UCSD-AML1 (cell line): ENCODE data around the gene NRXN2.

ENCODE experiments used
- DNase-seq: peaks from one replicate; lab custom pipeline; 2025; ENCODE audit not compliant: unreplicated experiment; lab: John Stamatoyannopoulos, UW

Gene NRXN2

DNA sequence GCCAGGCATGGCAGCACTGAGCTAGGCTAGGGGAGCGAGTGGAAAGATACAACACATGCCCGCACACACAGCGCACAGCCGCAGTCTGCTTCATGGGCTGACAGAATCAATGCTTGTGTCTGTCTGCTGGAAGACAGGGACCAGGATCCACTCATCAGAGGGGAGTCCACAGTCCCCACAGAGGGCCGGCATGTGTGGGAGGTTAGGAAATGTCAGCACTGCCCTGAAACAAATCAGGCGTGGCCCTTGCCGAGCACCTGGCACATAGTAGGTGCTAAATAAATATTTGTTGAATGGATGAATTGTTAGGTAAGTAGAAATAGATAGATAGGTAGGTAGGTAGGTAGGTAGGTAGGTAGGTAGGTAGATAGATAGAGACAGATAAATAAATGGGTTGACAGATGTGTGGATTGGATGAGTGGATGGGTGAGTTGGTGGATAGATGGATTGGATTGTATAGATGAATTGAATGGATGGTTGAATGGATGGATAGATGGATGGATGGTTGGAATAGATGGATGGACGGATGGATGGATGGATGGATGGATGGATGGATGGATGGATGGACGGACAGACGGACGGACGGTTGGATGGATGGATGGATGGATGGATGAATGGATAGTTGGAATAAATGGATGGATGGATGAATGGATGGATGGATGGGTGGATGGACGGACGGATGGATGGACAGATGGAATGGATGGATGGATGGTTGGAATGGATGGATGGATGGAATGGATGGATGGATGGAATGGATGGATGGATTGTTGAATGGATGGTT lies 128.6 kb downstream of the NRXN2 start:
- no peak for DNase-seq

DNA sequence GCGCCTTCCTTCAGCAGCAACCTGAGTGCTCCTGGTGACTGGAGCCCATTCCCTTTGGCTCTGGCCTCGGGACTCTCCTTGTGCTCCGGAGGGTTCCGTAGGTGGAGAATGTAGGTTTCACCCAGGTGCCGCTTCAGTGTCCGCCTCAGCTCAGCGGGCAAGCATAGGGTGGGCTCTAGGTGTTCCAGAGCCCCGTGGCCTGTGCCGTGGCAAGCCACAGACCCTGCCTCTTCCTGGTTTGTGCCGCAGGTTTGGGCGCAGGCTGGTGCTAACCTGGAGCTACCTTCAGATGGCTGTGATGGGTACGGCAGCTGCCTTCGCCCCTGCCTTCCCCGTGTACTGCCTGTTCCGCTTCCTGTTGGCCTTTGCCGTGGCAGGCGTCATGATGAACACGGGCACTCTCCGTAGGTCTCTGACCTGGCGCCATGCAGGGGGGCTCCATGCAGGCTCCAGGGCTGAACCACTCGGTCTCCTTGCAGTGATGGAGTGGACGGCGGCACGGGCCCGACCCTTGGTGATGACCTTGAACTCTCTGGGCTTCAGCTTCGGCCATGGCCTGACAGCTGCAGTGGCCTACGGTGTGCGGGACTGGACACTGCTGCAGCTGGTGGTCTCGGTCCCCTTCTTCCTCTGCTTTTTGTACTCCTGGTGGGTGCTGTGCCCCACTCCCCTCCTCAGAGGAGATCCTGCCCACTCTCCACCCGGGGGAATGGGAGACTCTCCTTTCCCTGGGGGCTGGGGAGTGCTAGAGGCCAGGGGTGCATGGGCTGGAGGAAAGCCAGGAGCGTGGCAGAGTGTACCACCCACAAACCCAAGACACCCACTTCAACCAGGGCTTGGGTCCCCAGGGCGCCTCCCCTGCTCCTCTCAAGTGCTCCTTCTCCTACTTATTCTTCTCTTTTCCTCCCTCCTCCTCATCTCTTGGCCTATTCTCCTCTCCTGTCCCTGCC lies 129.6 kb downstream of the NRXN2 start:
- no peak for DNase-seq

DNA sequence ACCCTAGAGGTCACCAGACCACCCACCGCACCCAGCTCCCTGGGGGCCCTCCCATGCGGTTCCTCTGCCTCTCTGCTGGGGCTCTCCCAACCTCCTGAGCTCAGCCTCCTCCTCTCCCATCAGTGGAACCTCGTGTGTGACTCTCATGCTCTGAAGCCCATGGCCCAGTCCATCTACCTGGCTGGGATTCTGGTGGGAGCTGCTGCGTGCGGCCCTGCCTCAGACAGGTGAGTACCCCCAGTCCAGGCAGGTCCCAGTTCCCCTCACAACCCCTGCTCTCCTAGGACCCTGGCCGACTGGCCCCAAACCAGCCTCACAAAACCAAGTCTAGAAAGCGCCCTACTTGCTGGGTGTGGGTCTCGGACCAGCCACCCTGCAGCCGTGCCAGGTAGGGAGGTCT lies 130.3 kb downstream of the NRXN2 start:
- DNase-seq = no peak

DNA sequence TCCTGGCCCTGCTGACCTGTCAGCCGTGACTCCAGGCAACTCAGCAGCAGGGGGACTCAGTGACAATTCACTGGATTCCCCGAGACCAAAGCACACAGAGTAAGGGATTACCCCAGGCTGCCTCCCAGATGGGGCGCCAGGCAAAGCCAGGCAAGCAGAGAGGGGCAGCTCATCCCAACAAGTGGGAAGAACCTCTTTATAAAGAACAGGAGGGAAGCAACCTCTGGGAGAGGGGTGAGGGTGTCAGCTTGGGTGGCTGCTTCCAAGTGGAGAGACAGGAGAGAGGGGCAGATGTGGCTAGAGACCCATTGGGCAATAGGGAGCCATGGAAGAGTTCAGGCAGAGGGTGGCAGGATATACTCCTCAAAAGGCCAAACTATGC lies 130.8 kb downstream of the NRXN2 start:
- DNase-seq = no peak

DNA sequence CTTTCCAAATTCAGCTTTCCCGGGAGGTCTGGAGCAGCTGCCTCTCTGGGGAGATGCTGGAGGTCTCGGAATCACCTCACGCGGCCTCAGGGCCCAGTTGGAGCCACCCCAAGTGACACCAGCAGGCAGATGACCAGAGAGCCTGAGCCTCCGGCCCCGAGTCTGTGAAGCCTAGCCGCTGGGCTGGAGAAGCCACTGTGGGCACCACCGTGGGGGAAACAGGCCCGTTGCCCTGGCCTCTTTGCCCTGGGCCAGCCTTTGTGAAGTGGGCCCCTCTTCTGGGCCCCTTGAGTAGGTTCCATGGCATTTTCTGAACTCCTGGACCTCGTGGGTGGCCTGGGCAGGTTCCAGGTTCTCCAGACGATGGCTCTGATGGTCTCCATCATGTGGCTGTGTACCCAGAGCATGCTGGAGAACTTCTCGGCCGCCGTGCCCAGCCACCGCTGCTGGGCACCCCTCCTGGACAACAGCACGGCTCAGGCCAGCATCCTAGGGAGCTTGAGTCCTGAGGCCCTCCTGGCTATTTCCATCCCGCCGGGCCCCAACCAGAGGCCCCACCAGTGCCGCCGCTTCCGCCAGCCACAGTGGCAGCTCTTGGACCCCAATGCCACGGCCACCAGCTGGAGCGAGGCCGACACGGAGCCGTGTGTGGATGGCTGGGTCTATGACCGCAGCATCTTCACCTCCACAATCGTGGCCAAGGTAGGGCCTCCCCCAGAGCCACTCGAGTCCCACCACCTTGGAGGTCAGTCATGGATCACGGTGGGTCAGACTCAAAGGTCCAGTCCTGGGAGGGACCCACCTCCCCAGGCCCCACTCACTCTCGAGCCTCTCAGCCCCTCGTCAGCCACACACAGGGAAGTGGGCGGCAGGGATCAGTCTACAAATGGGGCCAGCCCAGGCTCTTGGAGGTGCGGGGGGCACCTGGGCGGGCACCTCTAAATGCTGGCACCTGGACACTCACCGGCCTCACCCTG lies 131.5 kb downstream of the NRXN2 start:
- DNase-seq = no peak

DNA sequence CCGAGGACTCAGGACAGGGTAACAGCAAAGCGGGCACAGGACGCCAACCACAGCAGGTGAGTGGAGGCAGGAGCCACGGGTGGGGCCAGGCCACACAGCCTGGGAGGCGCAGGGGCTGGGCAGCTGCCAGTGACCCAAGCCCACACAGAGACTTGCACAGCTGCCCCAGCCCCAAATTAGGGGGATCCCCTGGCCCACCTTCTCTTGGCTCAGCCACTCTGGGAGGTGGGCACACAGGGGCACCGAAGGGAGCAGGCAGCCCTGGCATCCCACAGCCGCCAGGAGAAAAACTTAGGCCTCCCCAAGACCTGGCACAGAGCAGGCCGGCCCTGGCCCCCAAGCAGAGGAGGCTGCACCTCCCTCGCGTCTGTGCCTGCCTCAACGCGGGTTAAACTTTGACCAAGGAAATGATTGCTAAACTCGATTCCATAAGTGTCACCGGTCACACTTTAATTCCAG lies 132.2 kb downstream of the NRXN2 start, which contains the start of gene SLC22A12:
SLC22A12 (plus strand) TSS at position 458 of the 459 bp plus-strand sequence. CDS start 337 bp downstream, outside the sequence.
- no peak for DNase-seq

DNA sequence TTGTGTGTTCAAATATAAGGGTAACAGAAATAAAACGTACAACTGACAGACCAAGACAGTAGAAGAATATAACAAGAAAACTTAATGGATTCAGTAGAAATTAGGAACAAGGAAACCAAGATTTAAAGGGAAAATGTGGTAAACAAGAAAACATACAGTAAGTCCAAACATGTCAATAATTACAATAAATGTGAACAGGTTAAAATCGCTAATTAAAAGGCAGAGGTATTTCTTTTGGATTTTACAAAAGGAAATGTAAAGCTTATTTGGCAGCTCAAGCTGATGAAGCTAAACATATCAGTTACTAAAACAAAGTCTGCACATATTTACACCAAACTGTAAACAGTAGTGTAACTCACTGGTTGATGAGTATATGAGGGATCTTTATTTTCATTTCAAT lies 134.3 kb downstream of the NRXN2 start:
- no peak for DNase-seq

DNA sequence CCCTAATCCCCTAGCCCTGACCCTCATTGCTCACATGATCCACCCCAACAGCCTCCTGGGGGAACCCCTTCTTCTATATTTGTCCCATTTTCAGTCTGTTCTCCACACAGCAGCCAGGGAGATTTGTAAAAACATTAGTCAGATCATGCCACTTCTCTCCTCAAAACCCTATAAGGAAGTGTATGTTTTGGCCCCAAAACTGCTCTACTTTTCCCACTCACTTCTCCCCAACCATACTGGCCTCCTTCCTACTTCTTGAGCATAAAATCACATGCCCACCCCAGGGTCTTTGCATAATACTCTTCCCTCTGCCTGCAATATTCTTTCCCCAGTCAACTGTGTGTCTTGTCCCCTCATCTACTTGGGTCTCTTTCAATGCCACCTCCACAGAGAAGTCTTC lies 136.6 kb downstream of the NRXN2 start:
- DNase-seq = no peak

DNA sequence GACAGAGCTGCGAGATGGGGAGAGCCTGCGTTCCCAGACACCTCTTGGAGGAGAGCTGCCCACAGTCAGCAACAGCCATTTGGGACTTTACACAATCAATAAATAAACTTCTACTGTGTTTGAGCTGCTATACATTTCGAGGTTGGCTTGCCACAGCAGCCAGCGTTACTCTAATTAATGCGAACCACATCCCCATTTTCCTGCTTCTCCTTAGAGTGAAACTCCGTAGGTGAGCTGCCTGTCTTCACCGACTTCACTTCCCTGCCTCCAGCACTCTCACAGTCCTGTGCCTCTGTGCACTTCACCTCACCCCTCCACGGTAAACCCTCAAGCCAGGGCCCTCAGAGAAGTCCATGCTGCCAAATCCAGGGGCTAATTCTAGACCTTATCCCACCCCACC lies 137.8 kb downstream of the NRXN2 start:
- no peak for DNase-seq

DNA sequence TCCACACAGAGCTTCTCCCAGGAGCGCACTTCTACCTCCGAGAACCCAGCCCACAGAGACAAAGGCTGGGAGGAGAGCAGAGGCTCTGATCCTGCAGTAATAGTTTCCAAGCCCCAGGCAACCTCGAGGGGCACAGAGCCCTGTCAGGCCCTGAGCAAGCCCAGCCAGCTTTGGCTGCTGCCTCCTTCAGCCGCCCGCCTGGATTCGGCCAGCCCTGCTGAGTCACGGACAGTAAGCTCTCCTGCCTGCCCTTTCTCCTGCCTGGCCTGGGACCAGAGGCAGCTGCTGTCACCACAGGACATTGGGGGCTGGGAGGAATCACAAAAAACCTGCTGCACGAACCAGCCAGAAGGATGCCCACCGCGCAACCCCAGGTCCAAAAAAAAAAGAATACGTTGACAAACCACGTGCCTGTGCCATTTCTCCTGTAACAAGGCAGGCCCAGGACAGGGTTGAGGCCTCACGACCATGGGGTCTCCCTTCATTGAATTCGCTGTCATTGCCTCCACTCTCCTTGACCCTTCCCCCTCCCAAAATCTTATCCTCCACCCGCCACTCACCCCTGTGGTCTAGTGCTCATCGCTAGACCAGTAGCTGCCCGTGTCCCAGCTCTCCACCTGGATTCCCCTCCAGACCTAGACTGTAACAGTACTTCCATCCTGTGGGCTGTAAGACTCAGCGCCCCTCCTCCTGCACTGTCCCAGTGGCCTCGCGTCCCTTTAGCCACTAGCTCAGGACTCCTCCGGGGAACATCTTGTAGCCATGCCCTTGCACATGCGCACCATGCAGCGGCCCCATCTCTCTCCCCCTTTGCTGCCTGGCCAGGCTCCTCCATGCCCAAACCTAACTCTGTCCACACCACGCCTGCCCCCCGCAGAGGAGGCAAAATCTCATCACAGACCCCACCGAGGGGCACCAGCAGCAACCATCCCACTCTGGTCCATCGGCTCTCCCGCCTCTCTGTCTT lies 139.4 kb downstream of the NRXN2 start:
- DNase-seq = no peak

DNA sequence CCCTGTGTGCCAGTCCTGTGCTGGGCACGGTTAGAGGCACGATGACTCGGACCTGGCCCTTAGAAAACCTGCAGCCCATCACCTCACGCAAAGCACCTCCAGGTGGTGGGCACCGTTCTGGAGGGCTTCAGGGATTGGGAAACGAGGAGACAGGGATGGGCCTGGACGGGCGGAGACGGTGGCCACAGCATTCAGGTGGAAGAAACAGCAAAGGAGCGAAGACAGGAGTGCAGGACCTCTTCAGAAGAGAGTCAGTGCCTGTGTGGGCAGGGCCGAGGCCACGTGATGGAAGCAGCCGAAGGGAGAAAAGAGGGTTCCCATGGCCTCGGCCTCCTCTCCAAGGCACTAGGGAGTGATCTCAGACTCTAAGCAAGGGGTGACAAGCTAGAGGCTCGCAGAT lies 140.1 kb downstream of the NRXN2 start:
- DNase-seq = no peak

DNA sequence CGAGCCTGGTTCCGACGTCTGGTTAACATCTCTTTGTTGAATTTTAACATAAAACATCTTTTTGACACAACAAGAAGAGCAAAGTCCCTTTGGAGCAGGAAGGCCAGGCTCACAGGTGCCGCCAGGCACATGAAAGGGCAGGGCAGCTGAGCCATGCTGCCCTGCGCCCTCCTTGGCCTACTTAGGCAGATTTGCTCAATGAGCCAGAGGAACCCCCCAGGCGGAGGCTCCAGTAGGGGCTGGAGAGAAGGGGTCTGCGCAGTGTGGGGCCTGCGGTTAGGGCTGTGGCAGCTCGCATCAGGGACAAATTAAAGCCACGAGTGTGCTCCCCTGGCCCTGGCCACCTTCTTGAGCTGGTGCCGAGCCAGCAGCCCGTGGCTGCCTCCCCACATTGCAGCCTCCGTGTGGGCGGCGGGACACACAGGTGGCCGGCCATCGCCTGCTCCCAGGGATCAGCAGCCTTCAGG lies 141.9 kb downstream of the NRXN2 start:
- DNase-seq = no peak

DNA sequence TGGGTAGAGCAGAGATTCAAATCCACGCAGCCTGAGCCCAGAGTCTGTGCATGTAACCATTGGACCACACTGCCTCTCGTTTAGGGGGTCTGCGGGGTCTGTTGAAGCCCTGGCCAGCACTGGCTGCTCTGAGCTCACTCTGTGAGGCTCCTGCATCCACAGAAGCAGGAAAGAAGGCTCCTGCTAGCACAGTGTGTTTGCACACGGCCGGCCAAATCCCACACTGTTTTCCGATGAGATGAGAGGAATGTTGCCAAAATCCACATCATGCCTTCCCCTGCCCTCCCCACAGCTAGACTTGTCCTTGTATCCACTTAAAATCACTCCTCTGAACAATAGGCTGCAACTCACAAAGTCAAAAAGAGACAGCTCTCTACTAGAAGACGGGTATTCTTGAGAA lies 142.6 kb downstream of the NRXN2 start:
- DNase-seq = no peak

DNA sequence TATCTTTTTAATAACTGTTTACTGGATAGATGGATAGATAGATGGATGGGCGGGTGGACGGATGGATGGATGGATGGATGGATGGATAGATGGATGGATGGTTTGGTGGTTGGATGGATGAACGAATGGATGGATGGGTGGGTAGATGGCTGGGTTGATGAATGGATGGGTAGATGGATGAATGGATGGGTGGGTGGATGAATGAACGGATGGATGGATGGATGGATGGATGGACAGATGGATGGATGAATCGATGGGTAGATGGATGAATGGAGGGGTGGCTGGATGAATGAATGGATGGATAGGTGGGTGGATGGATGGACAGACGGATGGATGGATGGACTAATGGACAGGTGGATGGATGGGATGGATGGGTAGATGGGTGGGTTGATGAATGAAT lies 145.8 kb downstream of the NRXN2 start:
- DNase-seq = no peak

DNA sequence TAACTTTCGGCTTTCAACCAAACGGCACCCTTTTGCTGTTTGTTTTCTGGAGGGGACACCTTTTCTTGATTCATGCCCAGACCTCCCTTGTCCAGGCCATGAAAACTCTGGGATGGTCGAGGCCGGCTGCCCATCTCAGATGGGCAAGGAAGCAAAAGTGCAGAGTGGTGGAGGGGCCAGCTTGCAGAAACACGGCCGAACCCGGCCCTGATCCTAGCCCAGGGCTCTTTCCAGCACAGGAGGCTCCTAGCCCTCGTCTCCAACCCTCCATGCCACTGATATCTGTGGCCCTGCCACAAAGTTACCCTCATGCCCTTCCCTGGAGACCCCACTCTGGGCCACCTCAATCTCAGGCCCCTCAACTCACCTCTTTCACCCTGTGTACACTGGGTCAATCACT lies 150.9 kb downstream of the NRXN2 start:
- no peak for DNase-seq

DNA sequence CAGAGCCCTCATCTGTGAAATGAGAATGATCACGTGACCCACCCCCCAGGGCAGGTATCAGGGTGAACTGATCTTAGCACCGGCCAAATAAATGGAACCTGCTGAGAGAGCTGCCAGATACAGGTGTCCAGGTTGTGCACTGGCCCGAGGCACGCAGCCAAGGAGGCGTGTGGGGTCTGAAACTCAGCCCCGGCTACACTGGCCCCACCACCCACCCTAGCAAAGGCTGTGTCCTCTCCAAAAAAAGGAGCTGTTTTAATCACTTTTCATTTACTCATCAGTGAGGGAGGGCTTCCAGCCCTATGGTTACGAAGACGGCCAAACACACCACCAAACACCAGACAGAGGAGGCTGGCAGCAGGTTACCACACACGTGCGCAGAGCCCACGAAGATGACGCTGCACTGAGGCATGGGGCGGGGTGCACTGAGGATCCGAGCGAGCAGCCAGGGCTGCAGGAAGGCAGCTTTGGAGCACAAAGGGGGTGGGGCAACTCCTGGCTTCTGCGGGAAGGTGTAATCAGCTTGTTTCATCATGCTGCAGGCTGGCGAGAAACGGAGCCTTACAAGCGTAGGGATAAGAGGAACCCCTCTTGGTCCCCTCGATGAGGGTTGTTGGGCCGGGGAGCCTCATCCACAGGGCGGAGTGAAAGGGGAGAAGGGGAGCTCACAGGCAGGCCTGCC lies 151.4 kb downstream of the NRXN2 start:
- DNase-seq = no peak

DNA sequence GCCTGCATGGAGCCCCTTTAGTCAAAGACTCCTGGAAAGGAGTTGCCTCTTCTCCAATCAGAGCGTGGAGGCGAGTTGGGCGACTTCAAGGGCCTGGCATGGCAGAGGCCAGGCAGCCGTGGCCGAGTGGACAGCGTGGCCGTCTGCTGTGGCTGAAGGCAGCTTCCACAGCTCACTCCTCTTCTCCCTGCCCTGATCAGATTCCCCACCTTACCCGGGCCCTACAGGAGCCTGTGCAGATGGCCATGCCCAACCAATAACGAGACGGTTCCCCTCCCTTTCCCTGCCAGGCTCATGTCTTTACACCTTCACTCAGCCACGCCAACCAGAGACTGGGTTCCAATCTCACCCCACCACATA lies 152.0 kb downstream of the NRXN2 start:
- no peak for DNase-seq

DNA sequence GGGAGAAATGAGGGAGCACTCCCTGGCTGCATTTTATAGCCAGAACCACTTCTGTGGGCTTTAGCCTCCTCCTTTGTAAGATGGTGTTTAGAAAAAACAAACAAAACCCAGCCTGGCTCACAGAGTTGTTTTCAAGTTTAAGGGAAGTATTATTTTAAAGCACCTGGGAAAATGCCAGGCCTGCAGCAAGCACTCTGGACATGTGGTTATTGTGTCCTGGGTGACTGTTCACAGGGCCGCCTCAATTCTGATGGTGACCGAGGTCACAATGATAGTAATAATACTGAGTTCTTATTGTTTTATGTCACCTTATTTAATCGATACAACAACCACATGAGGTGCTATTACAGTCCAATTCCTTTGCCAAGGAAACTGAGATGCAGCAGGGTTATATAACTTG lies 152.7 kb downstream of the NRXN2 start:
- DNase-seq = no peak
